Small intestine (tissue), 7 donors: ENCODE results near the gene AUTS2. TPM values are rescaled to one million over a fixed set of nuclear protein-coding genes. Genes with fewer than 3 reads are reported as not detected.

Experiments
- DNase-seq, 2 donors: peaks; one replicate each; pipeline versions ENCODE4 v3.0.0 to v3.0.0-alpha.2; 2013
- FAIRE-seq: peaks from 2 replicates; lab custom pipeline; 2012; peaks lifted over from hg19 to GRCh38; lab: Jason Lieb, UNC
- H3K27ac ChIP-seq, 3 donors: one replicate each; pipeline ENCODE4 v1.5.1; 2013; ENCODE audit warnings: low read length in 2 of 3, mild to moderate bottlenecking in 2 of 3, control low read depth in 1 of 3, inconsistent platforms in 1 of 3, low read depth in 1 of 3, moderate library complexity in 1 of 3
- H3K27me3 ChIP-seq, 3 donors: one replicate each; pipeline ENCODE4 v1.6.1; 2013; ENCODE audit warnings: low read length in 3 of 3, inconsistent platforms in 1 of 3; ENCODE audit not compliant: control insufficient read depth in 3 of 3, insufficient read depth in 3 of 3
- H3K36me3 ChIP-seq, 3 donors: one replicate each; pipeline ENCODE4 v1.6.1; 2013; ENCODE audit warnings: low read length in 3 of 3, inconsistent platforms in 1 of 3, low read depth in 1 of 3, mild to moderate bottlenecking in 1 of 3, moderate library complexity in 1 of 3; ENCODE audit not compliant: control insufficient read depth in 3 of 3, insufficient read depth in 2 of 3
- H3K4me1 ChIP-seq, 3 donors: one replicate each; pipeline ENCODE4 v1.6.1; 2013; ENCODE audit warnings: low read length in 2 of 3, inconsistent platforms in 1 of 3, low read depth in 1 of 3, mild to moderate bottlenecking in 1 of 3, moderate library complexity in 1 of 3; ENCODE audit not compliant: control insufficient read depth in 3 of 3, insufficient read depth in 2 of 3
- H3K4me3 ChIP-seq, 3 donors: one replicate each; pipeline ENCODE4 v1.5.1; 2013; ENCODE audit warnings: low read length in 3 of 3, control low read depth in 1 of 3, inconsistent platforms in 1 of 3, low read depth in 1 of 3, mild to moderate bottlenecking in 1 of 3, moderate library complexity in 1 of 3
- H3K9me3 ChIP-seq, 2 donors: one replicate each; pipeline ENCODE4 v1.6.1; 2013; ENCODE audit warnings: low read depth in 1 of 2, low read length in 1 of 2; ENCODE audit not compliant: control insufficient read depth in 2 of 2, insufficient read depth in 1 of 2
- WGBS, 3 donors: extraction: QIAGEN DNeasy Blood & Tissue Kit; methylation state at CpG; one replicate each; pipeline ENCODE4 v1.1.7; 2013; 5-methylcytosine and 5-hydroxymethylcytosine counted together
- polyA plus RNA-seq, 4 donors: library from polyadenylated mRNA; stranded (reverse) in 3 of 4; unstranded in 1 of 4; fragments of 200-250 nt in 3 of 4; fragments of 120-200 nt in 1 of 4; gene quantifications; one replicate each; pipeline versions ENCODE4 v1.2.1 to v1.2.3, GENCODE V29; 2013
- donor health status: healthy with polysubstance abuse.
- donor health status: control.
- donor health status: control.
- donor health status: Bipolar disorder and iron deficiency.
- donor health status: healthy.

Gene AUTS2
- polyA plus RNA-seq, 4 donors, result 4.9 to 43.5 (median 13.6) TPM

DNA sequence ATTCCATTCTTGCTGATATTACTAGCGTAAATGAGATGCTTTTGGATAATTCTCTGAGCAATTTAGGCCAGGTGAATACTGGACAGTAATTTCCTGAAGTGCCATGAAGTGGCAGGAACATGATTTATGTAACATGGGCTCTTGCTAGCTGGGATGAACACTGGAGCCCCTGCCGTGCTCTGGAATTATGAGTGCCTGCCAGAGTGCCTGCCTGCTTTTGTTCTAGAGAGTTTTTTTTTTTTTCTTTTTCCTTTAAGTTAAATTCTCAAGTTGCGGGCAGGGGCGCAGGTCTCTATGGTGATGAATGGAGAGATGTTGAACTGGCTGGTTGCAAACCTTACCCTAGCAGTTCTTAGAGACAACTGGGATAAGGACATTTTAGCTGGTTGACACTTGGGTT is 165.9 kb downstream of the AUTS2 start:
- WGBS, 3 donors, result 93 to 97% (median 93%) methylated on average over 4 of the region's 4 CpGs
- FAIRE-seq, result no peak

DNA sequence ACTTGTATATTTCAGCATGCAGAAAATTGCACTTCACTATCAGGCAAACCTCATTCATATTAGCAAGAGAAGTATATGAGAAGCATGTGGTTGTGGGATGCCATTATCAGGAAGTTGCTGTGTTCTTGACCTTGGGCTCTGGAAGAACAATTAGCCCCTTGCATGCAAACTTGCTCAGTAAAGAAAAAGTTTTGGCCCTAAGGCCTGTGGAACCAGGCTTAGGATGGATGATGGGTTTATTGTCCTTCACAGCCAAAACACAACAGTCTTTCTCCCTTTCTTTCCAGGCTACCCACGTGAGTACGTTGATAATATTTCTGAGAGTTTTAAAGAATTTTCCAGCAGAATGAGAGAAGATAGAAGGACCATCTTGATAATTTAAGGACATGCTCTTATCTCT is 166.4 kb downstream of the AUTS2 start:
- 89 to 100% (median 94%) methylated on average over 2 of the region's 2 CpGs for WGBS, 3 donors
- no peak overlapping the region for H3K27ac ChIP-seq
- peaks cover 0 to 3% (median 0%) of the 10 kb centered on the region in 3 donors for H3K4me1 ChIP-seq
- no peak for FAIRE-seq
- H3K9me3 ChIP-seq, result no peaks in the 10 kb centered on the region
- no peaks in the 10 kb centered on the region for H3K36me3 ChIP-seq
- no peak overlapping the region for H3K4me3 ChIP-seq
- no peaks in the 10 kb centered on the region for H3K27me3 ChIP-seq
- no peak for DNase-seq

More for the DNA sequence above, 165.9 kb downstream of the AUTS2 start:
- no peak overlapping the region for H3K4me3 ChIP-seq
- H3K36me3 ChIP-seq, result no peaks in the 10 kb centered on the region
- H3K9me3 ChIP-seq, result no peaks in the 10 kb centered on the region
- no peaks in the 10 kb centered on the region for H3K4me1 ChIP-seq
- H3K27me3 ChIP-seq, result no peaks in the 10 kb centered on the region
- no peak for DNase-seq
- H3K27ac ChIP-seq, result no peak overlapping the region

DNA sequence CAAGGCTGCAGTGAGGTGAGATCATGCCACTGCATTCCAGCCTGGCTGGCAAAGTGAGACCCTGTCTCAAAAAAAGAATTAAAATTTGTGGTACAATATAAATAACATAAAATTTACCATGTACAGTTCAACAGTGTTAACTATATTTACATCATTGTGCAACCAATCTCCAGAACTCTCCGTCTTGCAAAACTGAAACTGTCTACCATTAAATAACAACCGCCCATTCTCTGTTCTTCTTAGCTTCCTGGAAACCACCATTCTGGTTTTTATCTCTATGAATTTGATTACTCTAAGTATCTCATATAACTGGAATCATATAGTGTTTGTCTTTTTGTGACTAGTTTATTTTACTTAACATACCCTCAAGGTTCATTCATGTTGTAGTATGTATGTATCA is 167.6 kb downstream of the AUTS2 start:
- Histone ChIP-seq H3K27ac (no peak overlapping the region), H3K4me3 (no peak overlapping the region), H3K4me1 (peaks cover 0 to 3% (median 0%) of the 10 kb centered on the region in 3 donors), H3K27me3 (no peaks in the 10 kb centered on the region), H3K9me3 (no peaks in the 10 kb centered on the region), H3K36me3 (no peaks in the 10 kb centered on the region)
- FAIRE-seq (no peak), DNase-seq (no peak)
- 46 to 69% (median 66%) methylated on average over 2 of the region's 2 CpGs for WGBS, 3 donors

DNA sequence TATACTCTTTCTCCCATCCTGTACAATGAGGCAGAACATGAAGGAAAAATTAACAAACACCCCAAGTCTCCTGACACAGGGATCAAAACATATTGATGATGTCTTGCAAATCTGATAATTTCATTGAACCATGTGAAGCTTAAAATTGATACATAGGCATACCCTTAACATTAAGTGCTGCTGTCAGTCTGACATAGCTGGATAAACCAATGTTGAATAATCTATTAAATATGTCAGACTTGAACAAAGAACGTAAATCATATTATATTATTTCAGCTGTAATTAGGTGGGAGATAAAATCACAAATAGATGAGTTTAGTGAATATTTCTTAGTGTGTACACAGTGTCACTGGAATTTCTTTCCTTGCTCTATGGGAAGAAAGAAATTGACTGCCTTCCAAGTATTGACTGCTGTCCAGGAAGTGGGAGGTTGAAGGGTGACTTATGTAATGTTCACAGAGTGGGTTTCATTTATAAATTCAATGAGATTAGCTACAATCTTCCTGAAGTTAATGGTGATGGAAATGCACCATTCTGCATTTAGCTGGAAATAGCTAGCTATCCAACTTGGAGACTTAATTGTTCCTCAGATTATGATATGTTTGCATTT is 170.8 kb downstream of the AUTS2 start:
- no peaks in the 10 kb centered on the region for H3K36me3 ChIP-seq
- FAIRE-seq (no peak), DNase-seq (no peak)
- H3K27me3 ChIP-seq, result no peaks in the 10 kb centered on the region
- H3K27ac ChIP-seq, result no peak overlapping the region
- no peak overlapping the region for H3K4me3 ChIP-seq
- 61 to 76% (median 62%) methylated on average over 1 of the region's 1 CpG for WGBS, 3 donors
- peaks cover 0 to 3% (median 0%) of the 10 kb centered on the region in 3 donors for H3K4me1 ChIP-seq
- H3K9me3 ChIP-seq, result no peaks in the 10 kb centered on the region

DNA sequence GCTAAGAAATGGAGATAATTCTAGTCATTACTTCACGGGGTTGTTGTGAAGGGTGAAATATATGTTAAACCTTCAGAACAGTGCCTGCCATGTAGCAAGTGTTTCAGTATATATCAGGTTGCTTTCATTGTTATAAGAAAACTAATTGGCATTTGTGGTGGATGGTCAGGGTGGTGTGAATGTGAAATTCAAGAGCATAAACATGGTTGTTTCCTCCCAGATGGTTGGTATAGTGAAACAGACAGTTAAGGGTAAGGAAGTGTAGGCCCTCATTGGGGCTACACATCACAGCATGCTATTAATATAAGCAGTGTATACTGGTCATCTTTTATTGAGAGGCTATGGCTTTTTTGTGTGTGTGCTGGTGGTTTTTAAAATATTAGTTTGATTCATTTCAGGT is 171.6 kb downstream of the AUTS2 start:
- Histone ChIP-seq H3K9me3 (no peaks in the 10 kb centered on the region), H3K27ac (no peak overlapping the region), H3K27me3 (no peaks in the 10 kb centered on the region), H3K4me1 (peaks cover 0 to 3% (median 0%) of the 10 kb centered on the region in 3 donors), H3K4me3 (no peak overlapping the region), H3K36me3 (no peaks in the 10 kb centered on the region)
- 89 to 97% (median 91%) methylated on average over 1 of the region's 1 CpG for WGBS, 3 donors
- DNase-seq (no peak), FAIRE-seq (no peak)

DNA sequence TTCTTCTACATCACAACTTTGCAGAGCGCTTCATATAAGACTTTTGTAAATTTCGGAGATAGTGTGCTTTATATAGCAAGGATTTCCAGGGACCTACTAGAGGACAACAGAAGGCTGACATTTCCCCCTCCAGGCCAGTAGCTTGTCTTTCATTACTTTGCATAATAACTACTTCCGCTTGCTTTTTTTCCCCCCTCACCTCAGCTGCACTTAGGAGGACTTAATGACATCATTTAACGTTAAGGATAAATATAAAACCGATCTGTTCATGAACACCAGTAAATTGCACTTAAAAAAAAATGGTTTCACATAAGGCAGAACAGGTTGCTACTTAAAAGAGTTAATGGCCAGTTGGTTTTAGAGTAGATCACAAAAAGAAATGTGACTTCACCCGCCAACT is 172.3 kb downstream of the AUTS2 start:
- FAIRE-seq, result no peak
- peaks cover 0 to 3% (median 0%) of the 10 kb centered on the region in 3 donors for H3K4me1 ChIP-seq
- no peak overlapping the region for H3K27ac ChIP-seq
- no peaks in the 10 kb centered on the region for H3K27me3 ChIP-seq
- WGBS, 3 donors, result 76 to 90% (median 88%) methylated on average over 6 of the region's 6 CpGs
- H3K36me3 ChIP-seq, result no peaks in the 10 kb centered on the region
- no peaks in the 10 kb centered on the region for H3K9me3 ChIP-seq
- H3K4me3 ChIP-seq, result no peak overlapping the region
- DNase-seq, result no peak

DNA sequence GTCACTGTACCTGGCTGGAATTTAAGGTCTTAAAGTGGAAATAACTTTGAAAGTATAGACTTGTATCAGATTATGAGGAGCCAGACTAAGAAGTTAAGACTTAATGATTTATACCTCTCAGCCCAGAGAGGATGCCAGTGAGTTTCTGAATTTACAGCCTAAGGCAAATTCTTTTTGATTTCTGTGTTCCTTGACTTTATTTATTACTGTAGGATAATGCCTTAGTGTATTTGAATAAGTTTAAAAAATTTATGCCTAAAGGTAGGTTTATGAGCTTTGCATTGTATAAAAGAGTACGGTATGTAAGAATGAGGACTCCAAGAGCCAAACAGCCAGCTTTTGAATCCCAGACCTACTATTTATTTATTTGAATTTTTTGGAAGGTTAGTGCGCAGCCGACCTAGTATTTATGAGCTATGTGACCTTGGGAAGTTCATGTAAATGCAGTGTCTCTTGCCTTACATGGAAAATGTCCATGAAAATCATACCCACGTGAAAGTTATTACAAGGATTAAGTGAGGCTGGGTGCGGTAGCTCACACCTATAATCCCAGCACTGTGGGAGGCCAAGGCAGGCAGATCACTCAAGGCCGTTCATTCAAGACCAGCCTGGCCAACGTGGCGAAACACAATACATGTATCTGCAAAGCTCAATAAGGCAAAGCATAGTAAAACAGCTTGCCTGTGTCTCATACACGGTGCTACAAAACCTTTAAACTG is 174.6 kb downstream of the AUTS2 start:
- no peaks in the 10 kb centered on the region for H3K9me3 ChIP-seq
- WGBS, 3 donors, result 70 to 83% (median 74%) methylated on average over 9 of the region's 9 CpGs
- H3K27ac ChIP-seq, result no peak overlapping the region
- no peaks in the 10 kb centered on the region for H3K27me3 ChIP-seq
- DNase-seq (no peak), FAIRE-seq (no peak)
- no peak overlapping the region for H3K4me3 ChIP-seq
- H3K36me3 ChIP-seq, result no peaks in the 10 kb centered on the region
- peaks cover 0 to 3% (median 0%) of the 10 kb centered on the region in 3 donors for H3K4me1 ChIP-seq

DNA sequence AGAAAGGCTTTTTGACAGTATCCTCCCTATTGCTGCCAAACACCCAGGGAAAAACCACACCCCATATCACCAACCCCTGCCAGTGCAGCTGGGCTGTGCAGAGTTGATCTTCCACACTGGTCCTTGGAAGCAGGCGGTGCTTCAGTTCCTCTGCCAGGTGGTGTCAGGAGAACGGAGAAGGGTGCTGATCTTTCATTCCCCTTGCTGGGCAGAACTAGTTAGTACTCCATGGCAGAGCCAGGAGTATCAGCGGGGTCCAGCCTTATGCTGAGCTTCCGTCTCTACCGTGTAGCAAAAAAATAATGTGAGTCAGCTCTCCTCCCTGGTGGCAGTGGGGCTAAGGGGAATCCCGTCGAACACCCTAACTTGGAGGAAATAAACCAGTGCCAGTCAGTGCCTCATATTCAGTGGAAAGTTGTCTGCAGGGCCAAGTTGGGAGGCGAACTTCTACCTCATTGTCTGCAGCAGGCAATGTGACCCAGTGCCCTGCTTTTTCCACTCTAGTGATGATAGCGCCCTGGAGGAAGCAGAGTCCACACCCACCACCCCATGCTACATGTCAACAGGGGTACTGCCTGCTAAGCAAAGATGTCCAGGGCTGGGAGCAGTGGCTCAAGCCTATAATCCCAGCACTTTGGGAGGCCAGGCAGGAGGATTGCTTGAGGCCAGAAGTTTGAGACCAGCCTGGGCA is 175.4 kb downstream of the AUTS2 start:
- Histone ChIP-seq H3K9me3 (no peaks in the 10 kb centered on the region), H3K27ac (no peak overlapping the region), H3K4me1 (peaks cover 0 to 3% (median 0%) of the 10 kb centered on the region in 3 donors), H3K27me3 (no peaks in the 10 kb centered on the region), H3K36me3 (no peaks in the 10 kb centered on the region), H3K4me3 (no peak overlapping the region)
- FAIRE-seq (no peak), DNase-seq (no peak)
- 77 to 84% (median 81%) methylated on average over 9 of the region's 9 CpGs for WGBS, 3 donors
